ENCODE results near the gene CHRND. TPM values are rescaled to one million over a fixed set of nuclear protein-coding genes. Genes with fewer than 3 reads are reported as not detected.

Gene CHRND
- polyA plus RNA-seq, 10 donors: 88.9 to 152 (median 129) TPM

GRCh38 chr2:232541195-232541960, 15.4 kb downstream of the CHRND start:
- no peak for DNase-seq

DNA sequence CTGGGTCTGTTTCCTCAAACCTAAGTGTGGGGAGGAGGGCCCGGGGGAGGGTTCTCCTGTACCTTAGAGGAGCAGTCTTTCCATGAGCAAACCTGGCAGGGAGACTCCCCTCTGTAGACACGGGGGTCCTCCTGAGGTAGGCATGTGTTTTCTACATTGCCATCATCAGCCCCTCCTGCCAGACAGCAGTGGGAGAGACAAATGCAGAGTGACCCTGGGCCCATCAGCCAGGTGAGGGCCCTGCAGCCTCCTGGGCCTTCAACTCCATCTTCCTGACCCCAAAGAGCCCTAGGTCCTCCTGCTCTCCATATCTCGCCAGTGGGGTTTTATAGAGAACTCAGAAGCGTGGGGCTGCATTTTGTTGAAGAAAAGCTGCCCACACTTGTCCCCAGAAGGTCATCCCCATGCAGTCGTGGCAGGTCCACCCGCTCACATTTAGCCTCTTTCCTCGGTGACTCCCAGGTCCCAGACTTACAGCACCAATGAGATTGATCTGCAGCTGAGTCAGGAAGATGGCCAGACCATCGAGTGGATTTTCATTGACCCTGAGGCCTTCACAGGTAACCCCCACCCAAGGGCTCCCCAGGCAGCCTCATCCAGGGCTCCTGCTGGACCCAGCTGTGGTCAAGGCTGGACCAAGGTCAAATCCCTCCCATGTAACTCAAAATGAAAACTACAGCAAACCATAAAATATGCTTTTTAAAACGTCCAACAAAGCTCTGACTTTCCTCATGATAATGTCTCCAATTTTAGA, 16.2 kb downstream of the CHRND start:
- DNase-seq: no peak

GRCh38 chr2:232542715-232543467, 16.9 kb downstream of the CHRND start:
- DNase-seq: no peak

DNA sequence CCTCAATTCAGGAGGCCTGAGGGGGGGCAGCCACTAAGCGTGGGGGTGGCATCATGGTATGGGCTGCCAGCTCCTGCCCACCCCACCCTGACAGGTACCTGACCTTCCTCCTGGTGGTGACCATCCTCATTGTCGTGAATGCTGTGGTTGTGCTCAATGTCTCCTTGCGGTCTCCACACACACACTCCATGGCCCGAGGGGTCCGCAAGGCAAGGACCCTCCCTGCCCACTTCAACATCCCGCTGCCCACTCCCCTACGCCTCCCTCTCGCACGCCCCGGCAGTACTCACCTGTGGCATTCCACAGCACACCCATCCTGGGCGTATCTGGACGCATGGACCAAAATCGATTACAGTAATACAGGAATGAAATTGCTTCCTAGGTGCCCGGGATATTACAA, 17.5 kb downstream of the CHRND start:
- no peak for DNase-seq

GRCh38 chr2:232543928-232544631, 18.1 kb downstream of the CHRND start:
- DNase-seq: no peak

- no peak for DNase-seq
Observed at GRCh38 chr2:232544674-232545073, 18.7 kb downstream of the CHRND start.

GRCh38 chr2:232545511-232546375, 19.8 kb downstream of the CHRND start:
- no peak for DNase-seq

DNA sequence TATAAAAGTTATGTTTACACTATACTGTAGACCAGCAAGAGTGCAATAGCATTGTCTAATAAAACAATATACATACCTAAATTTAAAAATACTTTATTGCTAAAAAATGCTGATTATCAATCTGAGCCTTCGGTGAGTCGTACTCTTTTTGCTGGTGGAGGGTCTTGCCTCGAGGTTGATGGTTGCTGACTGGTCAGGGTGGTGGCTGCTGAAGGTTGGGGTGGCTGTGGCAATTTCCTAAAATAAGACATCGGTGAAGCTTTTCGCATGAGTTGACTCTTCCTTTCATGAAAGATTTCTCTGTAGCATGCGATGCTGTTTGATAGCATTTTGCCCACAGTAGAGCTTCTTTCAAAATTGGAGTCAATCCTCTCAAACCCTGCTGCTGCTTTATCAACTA, 22.0 kb downstream of the CHRND start:
- no peak for DNase-seq

DNA sequence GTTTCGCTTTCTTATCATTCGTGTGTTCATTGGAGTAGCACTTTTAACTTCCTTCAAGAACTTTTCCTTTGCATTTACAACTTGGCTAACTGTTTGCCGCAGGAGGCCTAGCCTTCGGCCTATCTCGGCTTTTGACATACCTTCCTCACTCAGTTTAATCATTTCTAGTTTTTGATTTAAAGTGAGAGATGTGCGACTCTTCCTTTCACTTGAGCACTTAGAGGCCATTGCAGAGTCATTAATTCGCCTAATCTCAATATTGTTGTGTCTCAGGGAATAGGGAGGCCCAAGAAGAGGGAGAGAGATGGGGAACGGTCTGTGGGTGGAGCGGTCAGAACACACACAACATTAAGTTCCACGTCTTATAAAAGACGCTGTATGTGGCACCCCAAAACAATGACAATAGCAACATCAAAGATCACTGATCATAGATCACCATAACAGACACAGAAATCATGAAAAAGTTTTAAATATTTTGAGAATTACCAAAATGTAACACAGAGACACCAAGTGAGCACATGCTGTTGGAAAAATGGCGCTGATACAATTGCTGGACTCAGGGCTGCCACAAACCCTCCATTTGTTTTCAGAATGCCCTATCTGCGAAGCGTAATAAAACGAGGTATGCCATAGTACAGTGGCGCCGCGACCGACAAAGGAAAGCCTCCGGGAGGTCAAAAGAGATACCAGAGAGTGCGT, 23.8 kb downstream of the CHRND start:
- DNase-seq: no peak

DNA sequence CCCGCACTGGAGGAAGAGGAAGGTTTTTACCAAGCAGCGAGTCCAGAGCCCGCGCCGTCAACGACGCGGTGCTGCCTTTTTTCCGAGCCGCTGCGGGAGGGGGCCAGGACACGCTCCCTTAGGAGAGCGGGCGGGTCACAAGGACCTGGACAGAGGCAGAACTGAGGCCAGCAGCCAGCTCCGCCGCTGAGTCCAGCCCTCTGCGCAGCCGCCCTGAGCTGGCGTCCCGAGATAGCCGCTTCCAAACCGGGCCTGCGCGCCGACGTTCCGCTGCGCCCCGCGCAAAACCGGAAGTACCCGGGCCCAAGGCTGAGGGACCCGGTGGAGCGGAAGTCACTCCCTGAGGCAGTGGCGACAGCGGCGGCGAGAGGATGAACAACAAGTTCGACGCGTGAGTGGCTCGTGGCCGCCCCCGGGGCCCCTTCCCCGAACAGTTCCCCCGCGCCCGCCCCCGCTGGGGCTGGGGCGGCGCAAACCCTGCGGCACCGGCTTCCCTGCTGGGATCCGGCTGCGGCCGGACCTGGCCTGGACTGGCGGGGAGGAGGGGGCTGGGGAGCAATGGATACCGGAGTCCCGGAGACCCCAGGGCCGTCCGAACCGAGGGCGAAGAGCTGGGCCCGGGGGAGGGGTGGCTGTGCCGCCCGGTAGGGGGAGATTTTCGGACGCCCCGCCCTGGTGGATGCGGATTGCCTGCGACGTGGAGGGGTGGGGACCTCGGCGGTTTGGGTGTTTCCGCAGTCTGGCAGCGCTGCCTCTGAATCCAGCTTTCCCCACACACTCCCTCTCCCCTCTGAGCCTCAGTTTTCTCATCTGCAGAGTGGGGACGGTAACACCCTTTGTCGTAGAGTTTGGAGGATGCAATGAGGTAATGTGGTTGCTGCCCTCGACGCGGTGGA, 24.6 kb downstream of the CHRND start, which contains the start of the genes EIF4E2 and TIGD1:
Gene EIF4E2, plus strand, starts transcription at position 336 of the 896 bp plus-strand sequence. Its CDS starts 36 bp downstream, at position 372.
Gene TIGD1, minus strand, starts transcription at position 204 of the 896 bp plus-strand sequence. CDS start 675 bp downstream, outside the sequence.
- peak; percentile 94 to 98 (median 97) for DNase-seq

DNA sequence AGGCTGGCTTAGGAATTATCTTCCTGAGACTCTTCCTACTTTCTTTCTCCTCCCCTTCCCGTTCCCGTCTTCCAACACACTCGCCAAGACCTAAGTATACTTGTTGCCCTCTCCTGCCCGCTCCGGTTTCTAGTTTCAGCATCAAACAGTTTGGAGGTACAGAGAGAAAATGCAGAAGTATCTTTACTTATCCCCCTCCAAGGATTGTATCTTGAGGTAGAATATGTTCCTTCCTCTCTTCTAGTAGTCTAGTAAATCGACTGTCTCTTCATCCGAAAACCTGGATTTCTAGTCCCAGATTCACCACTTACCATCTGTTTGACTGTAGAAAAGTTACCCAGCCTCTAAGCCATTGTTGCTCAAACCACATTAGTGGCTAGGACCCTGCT, 25.3 kb downstream of the CHRND start:
- no peak for DNase-seq

GRCh38 chr2:232551776-232552175, 25.8 kb downstream of the CHRND start:
- DNase-seq: no peak

- no peak for DNase-seq
Observed at GRCh38 chr2:232556426-232556825, 30.5 kb downstream of the CHRND start.

- no peak for DNase-seq
Observed at GRCh38 chr2:232562515-232563151, 36.7 kb downstream of the CHRND start.

DNA sequence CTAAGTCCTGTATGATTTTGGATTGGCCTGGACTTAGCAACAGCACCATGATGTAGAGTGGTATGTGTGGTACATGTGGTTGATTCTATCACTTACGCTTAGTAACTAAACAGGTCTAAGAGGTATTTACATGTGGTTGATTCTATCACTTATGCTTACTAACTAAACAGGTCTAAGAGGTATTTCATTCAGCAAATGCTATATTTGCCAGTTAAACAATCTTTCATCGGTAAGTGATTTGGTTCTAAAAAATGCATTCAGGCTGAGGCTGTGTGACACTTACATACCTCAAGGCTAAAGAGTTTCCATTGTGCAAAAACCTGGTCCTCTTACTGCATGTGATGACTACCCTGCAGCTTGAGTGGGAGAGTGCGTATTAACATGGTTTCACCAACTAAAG, 37.6 kb downstream of the CHRND start:
- no peak for DNase-seq

GRCh38 chr2:232567721-232568120, 41.8 kb downstream of the CHRND start:
- DNase-seq: no peak

- DNase-seq: no peak
Observed at GRCh38 chr2:232568161-232568560, 42.2 kb downstream of the CHRND start.

DNA sequence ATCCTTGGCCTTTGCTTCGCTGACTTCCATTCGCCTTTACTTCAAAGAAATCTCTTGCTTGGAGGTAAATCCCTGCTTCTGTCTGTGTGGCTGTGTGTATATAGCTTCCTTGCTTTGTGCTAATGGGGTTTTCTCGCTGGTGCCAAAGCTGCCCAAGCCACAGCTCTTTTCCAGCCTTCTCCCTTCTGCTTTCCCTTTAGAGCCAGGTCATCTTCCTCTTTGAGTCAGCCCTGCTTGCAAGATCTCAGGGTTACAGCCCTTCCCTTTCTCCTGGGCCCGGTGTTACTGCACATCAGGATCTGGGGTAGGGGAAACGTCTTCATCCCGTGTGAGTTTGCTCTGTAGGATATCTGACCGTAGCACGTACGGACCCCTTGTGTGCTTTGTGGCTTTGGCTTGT, 43.6 kb downstream of the CHRND start:
- DNase-seq: no peak

Measured in muscle of back (tissue), 11 donors.